Germinal center (tissue), 1 donor: ENCODE measurements around the gene FGFR4.

Experiments used
- DNase-seq: peaks from one replicate; pipeline ENCODE4 v3.0.0; 2012; ENCODE audit warnings: mixed read lengths, low spot score

The FGFR4 gene

GRCh38 chr5:177132136-177133095, 45.7 kb downstream of the FGFR4 start:
- peak; percentile 50 for DNase-seq

GRCh38 chr5:177133096-177133852, 46.6 kb downstream of the FGFR4 start, which contains the start of gene NSD1:
Gene NSD1 (plus strand): TSS chr5:177133773. CDS start chr5:177135104, 1,331 bp downstream.
- peak; percentile 94 for DNase-seq

GRCh38 chr5:177133853-177134696, 47.4 kb downstream of the FGFR4 start:
- peak; percentile 58 for DNase-seq

GRCh38 chr5:177134697-177135225, 48.0 kb downstream of the FGFR4 start:
- DNase-seq = no peak

- DNase-seq = no peak
These were observed 53.6 kb downstream of the FGFR4 start for GRCh38 chr5:177140312-177140711.

GRCh38 chr5:177141496-177141895, 54.8 kb downstream of the FGFR4 start:
- no peak for DNase-seq

- DNase-seq = no peak
These were observed 55.4 kb downstream of the FGFR4 start for GRCh38 chr5:177142098-177142611.

GRCh38 chr5:177142778-177143177, 56.1 kb downstream of the FGFR4 start:
- no peak for DNase-seq

- DNase-seq = no peak
These were observed 60.4 kb downstream of the FGFR4 start for GRCh38 chr5:177146891-177147638.
